Kidney (tissue), 14 donors: Measurements from ENCODE around the gene EDAR. TPM values are rescaled to one million over a fixed set of nuclear protein-coding genes. Genes with fewer than 3 reads are reported as not detected.

Source experiments
- DNase-seq, 5 donors: peaks; one replicate each; pipeline ENCODE4 v3.0.0-alpha.2; 2013 to 2020
- FAIRE-seq: peaks from 2 replicates; lab custom pipeline; 2012; peaks lifted over from hg19 to GRCh38; lab: Jason Lieb, UNC
- H3K27ac ChIP-seq, 2 donors: one replicate each; pipeline ENCODE4 v1.7.0; 2013; ENCODE audit warnings: low read depth in 2 of 2, low read length in 2 of 2, inconsistent platforms in 1 of 2
- H3K27me3 ChIP-seq: one replicate; pipeline ENCODE4 v1.7.1; 2013; ENCODE audit warnings: low read length, inconsistent platforms; ENCODE audit not compliant: control insufficient read depth, insufficient read depth
- H3K36me3 ChIP-seq, 3 donors: one replicate each; pipeline versions ENCODE4 v1.7.0 to v1.7.1; 2013; ENCODE audit warnings: low read length in 3 of 3, control low read depth in 1 of 3, inconsistent platforms in 1 of 3; ENCODE audit not compliant: insufficient read depth in 3 of 3, control insufficient read depth in 2 of 3
- H3K4me1 ChIP-seq, 3 donors: one replicate each; pipeline versions ENCODE4 v1.7.0 to v1.7.1; 2013; ENCODE audit warnings: low read length in 3 of 3, inconsistent platforms in 1 of 3, low read depth in 1 of 3; ENCODE audit not compliant: control insufficient read depth in 2 of 3, insufficient read depth in 2 of 3
- H3K4me3 ChIP-seq, 3 donors: one replicate each; pipeline versions ENCODE4 v1.7.0 to v1.8.1; 2013; ENCODE audit warnings: low read length in 3 of 3, control low read depth in 1 of 3, inconsistent platforms in 1 of 3
- H3K9ac ChIP-seq, 3 donors: one replicate each; pipeline versions ENCODE4 v1.7.0 to v1.7.1; 2013; ENCODE audit warnings: low read length in 3 of 3, control low read depth in 1 of 3, inconsistent platforms in 1 of 3
- H3K9me3 ChIP-seq, 3 donors: one replicate each; pipeline versions ENCODE4 v1.7.0 to v1.7.1; 2013; ENCODE audit warnings: low read length in 3 of 3, control low read depth in 1 of 3, inconsistent platforms in 1 of 3; ENCODE audit not compliant: control insufficient read depth in 2 of 3, insufficient read depth in 1 of 3
- intact Hi-C: fragments of 100-400 bp; cut with DNase I; formaldehyde crosslinking; loops from one replicate; pipeline ENCODE4 v1.11.1; 2022
- polyA plus RNA-seq: library from polyadenylated mRNA; stranded (reverse); fragments of 350-450 nt; fragmentation: Illumina TruSeq; extraction: RNeasy Lipid Tissue Mini Kit (QIAGEN cat#74804); gene quantifications from one replicate; pipeline ENCODE4 v1.2.3, GENCODE V29; 2014; ENCODE audit warnings: low read depth, low replicate concordance; ENCODE audit not compliant: insufficient read depth
- total RNA-seq: library from RNA; stranded (reverse); fragmentation: NEBNext Ultra II Directional; extraction: Animal tissue kit (Norgen Biotek cat#: 25700); gene quantifications from one replicate; pipeline ENCODE4 v1.2.1, GENCODE V29; 2021
- TF ChIP-seq, protein P1 (sequence below): IDR thresholded peaks from 3 replicates; pipeline ENCODE4 v1.5.1; 2012; ENCODE audit warnings: mild to moderate bottlenecking, moderate library complexity, borderline replicate concordance; ENCODE audit not compliant: insufficient read depth; ENCODE audit errors: extremely low read depth
- donor health status: control.
- donor health status: control.
- donor health status: control.
- donor health status: control.
- donor health status: control.
- donor health status: DM: yes; HTN: yes; CAD: no.
- donor health status: Normal renal cell carcinoma (clear cell type).

The EDAR gene
- total and polyA plus RNA-seq, 2 donors from 2014 or later: 0.17 to 3.1 TPM

DNA sequence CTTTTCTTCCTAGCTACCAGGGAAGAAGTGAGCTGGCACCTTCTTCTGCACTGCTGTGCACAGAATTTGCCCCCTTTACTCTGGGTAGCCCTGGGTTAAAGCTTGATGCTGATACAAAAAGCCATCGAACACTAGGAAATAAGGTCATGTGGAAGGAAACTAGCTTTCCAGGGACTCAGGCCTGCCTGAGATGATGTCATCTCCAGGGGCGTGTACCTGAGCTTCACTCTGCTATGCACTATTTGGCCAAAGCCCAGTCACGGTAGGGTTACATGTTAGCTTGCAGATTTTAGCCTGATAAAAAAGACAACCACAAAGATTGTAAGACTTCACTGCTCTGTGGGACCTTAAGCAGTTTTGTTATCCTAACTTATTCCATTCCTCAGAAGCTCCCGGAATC is 20.4 kb downstream of the EDAR start:
- Histone ChIP-seq H3K4me1 (peaks cover 0 to 2% (median 0%) of the 10 kb centered on the region in 3 donors), H3K27ac (no peak overlapping the region), H3K36me3 (no peaks in the 10 kb centered on the region), H3K27me3 (no peaks in the 10 kb centered on the region), H3K9ac (no peak overlapping the region), H3K4me3 (no peak overlapping the region), H3K9me3 (no peaks in the 10 kb centered on the region)
- FAIRE-seq: no peak
- intact Hi-C loops: no loop called here
- DNase-seq: peak in 2 of 5 donors; percentile 33 to 62
- TF ChIP-seq, protein P1, sequence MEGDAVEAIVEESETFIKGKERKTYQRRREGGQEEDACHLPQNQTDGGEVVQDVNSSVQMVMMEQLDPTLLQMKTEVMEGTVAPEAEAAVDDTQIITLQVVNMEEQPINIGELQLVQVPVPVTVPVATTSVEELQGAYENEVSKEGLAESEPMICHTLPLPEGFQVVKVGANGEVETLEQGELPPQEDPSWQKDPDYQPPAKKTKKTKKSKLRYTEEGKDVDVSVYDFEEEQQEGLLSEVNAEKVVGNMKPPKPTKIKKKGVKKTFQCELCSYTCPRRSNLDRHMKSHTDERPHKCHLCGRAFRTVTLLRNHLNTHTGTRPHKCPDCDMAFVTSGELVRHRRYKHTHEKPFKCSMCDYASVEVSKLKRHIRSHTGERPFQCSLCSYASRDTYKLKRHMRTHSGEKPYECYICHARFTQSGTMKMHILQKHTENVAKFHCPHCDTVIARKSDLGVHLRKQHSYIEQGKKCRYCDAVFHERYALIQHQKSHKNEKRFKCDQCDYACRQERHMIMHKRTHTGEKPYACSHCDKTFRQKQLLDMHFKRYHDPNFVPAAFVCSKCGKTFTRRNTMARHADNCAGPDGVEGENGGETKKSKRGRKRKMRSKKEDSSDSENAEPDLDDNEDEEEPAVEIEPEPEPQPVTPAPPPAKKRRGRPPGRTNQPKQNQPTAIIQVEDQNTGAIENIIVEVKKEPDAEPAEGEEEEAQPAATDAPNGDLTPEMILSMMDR: no peak

DNA sequence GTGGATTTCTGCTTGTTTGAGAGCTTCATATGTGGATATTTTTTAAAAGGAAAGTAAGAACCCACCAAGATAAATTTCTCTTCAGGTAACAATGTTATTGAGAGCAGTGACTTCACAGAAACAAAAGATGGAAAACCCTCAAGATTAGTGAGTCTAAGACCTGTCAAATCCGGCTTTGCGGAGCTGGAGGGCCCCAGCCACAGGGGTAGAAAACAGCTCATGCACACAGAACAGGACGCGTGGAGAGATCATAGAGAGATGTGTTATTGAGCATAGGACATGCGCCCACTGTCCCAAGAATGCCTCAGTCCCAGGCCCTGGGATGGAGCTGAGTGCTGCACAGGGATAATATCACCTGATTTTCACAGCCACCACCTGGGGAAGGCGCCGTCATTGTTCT is 21.3 kb downstream of the EDAR start:
- H3K27me3 ChIP-seq: no peaks in the 10 kb centered on the region
- no peak overlapping the region for H3K27ac ChIP-seq
- FAIRE-seq (no peak), DNase-seq (no peak)
- H3K4me1 ChIP-seq: peaks cover 0 to 2% (median 0%) of the 10 kb centered on the region in 3 donors
- TF ChIP-seq, protein P1: no peak
- intact Hi-C loops: no loop called here
- no peaks in the 10 kb centered on the region for H3K36me3 ChIP-seq
- no peak overlapping the region for H3K4me3 ChIP-seq
- H3K9me3 ChIP-seq: no peaks in the 10 kb centered on the region
- H3K9ac ChIP-seq: no peak overlapping the region

DNA sequence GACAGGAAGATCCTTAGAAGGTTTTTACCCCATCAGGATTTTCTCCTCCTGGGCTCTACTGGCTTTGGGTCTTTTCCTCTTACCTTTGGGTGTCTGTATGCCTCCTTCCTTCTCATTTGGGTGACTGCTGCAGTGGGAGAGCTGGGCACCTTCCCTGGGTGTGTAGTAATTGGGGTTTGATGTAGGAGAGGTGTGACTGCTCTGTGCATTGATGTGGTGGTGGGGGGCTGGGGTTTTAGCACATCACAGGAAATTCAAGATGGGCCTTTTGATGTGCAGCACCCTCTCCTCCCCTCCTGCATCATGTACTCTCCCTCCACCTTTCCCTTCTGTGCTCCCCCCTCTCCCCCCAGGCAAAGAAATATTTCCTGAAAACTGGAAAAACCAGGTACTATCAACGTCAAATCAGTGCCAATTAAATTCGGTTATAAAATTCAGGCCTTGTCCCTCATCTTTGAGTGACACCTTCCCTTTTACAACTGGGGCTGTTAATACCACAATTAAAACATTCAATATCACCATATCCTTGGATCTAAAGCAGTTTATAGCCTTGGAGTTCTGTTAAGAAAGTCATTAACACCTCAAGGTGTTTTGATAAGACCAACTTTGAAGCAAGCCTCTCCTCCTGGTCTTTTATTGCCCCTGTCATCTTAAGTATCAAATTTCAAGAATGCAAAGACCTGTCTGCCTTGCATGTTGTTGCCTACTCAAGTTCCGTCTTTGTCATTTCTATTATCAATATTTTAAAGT is 23.3 kb downstream of the EDAR start:
- no peak overlapping the region for H3K9ac ChIP-seq
- no peaks in the 10 kb centered on the region for H3K9me3 ChIP-seq
- TF ChIP-seq, protein P1: no peak
- intact Hi-C loops: no loop called here
- peaks cover 0 to 2% (median 0%) of the 10 kb centered on the region in 3 donors for H3K4me1 ChIP-seq
- FAIRE-seq (no peak), DNase-seq (no peak)
- H3K27ac ChIP-seq: no peak overlapping the region
- no peaks in the 10 kb centered on the region for H3K36me3 ChIP-seq
- H3K27me3 ChIP-seq: no peaks in the 10 kb centered on the region
- no peak overlapping the region for H3K4me3 ChIP-seq
